HepG2 (cell line): Measurements from ENCODE around the gene DLG5. TPM values are rescaled to one million over a fixed set of nuclear protein-coding genes. Genes with fewer than 3 reads are reported as not detected.

Source experiments
- ATAC-seq: fragments of 200-7000 bp; cut with Tn5 transposase; 3 replicates; pipeline ENCODE4 v1.9.1; 2020; ENCODE audit warnings: mild to moderate bottlenecking, moderate library complexity
- BruUV-seq: library from RNA; stranded (reverse); fragments of 400-500 nt; replicated peaks from 2 replicates; lab custom pipeline; 2021; lab: Mats Ljungman, UMichigan
- CTCF ChIA-PET: fragments of 300-600 bp; formaldehyde crosslinking; extraction: SDS; loops from one replicate; lab custom pipeline; 2021; ENCODE audit warnings: low total read pairs, inconsistent platforms, low intra/inter-chr PET ratio; lab: Yijun Ruan, JAX
- POLR2A ChIA-PET: fragments of 350-600 bp; sonication (Branson Sonifier 250); formaldehyde crosslinking; loops from one replicate; lab custom pipeline; 2020; ENCODE audit warnings: antibody characterized with exemption, inconsistent platforms; lab: Yijun Ruan, JAX
- DNase-seq: peaks from one replicate; pipeline ENCODE4 v3.0.0-alpha.2; 2015; ENCODE audit warnings: low spot score
- FAIRE-seq: peaks from 3 replicates; lab custom pipeline; 2011; peaks lifted over from hg19 to GRCh38; lab: Jason Lieb, UNC
- H2AFZ ChIP-seq: one replicate; pipeline ENCODE4 v1.6.1; 2011; ENCODE audit warnings: low read length, inconsistent platforms
- H3K27ac ChIP-seq: fragments of 300-600 bp; 3 replicates; pipeline ENCODE4 v1.8.0; 2011; ENCODE audit warnings: mixed run types, mild to moderate bottlenecking, mixed read lengths, low read length, inconsistent platforms; ENCODE audit not compliant: insufficient read depth; ENCODE audit errors: extremely low read length
- H3K27me3 ChIP-seq, 2 experiments: fragments of 200-600 bp in 1 of 2; 2 replicates in 1 of 2; 3 replicates in 1 of 2; pipeline versions ENCODE4 v1.6.0 to v1.8.0; 2011; ENCODE audit warnings: low read length in 2 of 2, mild to moderate bottlenecking in 2 of 2, moderate library complexity in 2 of 2, inconsistent platforms in 1 of 2; ENCODE audit not compliant: insufficient read depth in 2 of 2, control insufficient read depth in 1 of 2
- H3K36me3 ChIP-seq, 2 experiments: fragments of 200-600 bp in 1 of 2; replicated peaks in 1 of 2; 2 replicates in 1 of 2; 3 replicates in 1 of 2; pipeline versions ENCODE4 v1.5.1 to v1.8.0; 2011; ENCODE audit warnings: low read length in 2 of 2, inconsistent platforms in 1 of 2; ENCODE audit not compliant: insufficient read depth in 2 of 2, control insufficient read depth in 1 of 2
- H3K4me1 ChIP-seq: 2 replicates; pipeline ENCODE4 v1.5.1; 2012; ENCODE audit warnings: low read length, inconsistent platforms; ENCODE audit not compliant: insufficient read depth
- H3K4me2 ChIP-seq: 2 replicates; pipeline ENCODE4 v1.6.0; 2011; ENCODE audit warnings: low read depth, low read length, inconsistent platforms
- H3K4me3 ChIP-seq, 3 experiments: fragments of 200-600 bp in 1 of 3; sonication (generic), shearing (Covaris generic) in 1 of 3; replicated peaks in 1 of 3; 2 replicates each; pipeline ENCODE4 v1.5.1; 2011 to 2016; ENCODE audit warnings: low read length in 3 of 3, inconsistent platforms in 2 of 3, low read depth in 2 of 3, mild to moderate bottlenecking in 2 of 3, control low read depth in 1 of 3, mixed read lengths in 1 of 3; ENCODE audit not compliant: insufficient read depth in 1 of 3
- H3K79me2 ChIP-seq: one replicate; pipeline ENCODE4 v1.6.1; 2011; ENCODE audit warnings: low read length, inconsistent platforms; ENCODE audit not compliant: insufficient read depth
- H3K9ac ChIP-seq: 2 replicates; pipeline ENCODE4 v1.6.0; 2011; ENCODE audit warnings: mild to moderate bottlenecking, low read depth, low read length, inconsistent platforms; ENCODE audit not compliant: insufficient read depth
- H3K9me3 ChIP-seq: 2 replicates; pipeline ENCODE4 v1.5.1; 2012; ENCODE audit warnings: mild to moderate bottlenecking, low read length
- H4K20me1 ChIP-seq: 2 replicates; pipeline ENCODE4 v1.6.0; 2011; ENCODE audit warnings: inconsistent platforms, mild to moderate bottlenecking, low read length, moderate library complexity; ENCODE audit not compliant: insufficient read depth
- CEBPB ChIP-seq: IDR thresholded peaks from 2 replicates; pipeline ENCODE4 v1.6.1; 2011; ENCODE audit warnings: low read depth, low read length, improper control_type of control experiment, borderline replicate concordance
- WGBS: methylation state at CpG from one replicate; pipeline ENCODE4 v1.1.6; 2017; ENCODE audit warnings: low lambda C conversion rate; 5-methylcytosine and 5-hydroxymethylcytosine counted together
- in situ Hi-C: cut with HindIII; loops from 2 replicates; pipeline ENCODE4 v1.10.0; 2017; ENCODE audit warnings: low pct_unique_long_range_greater_than_20kb; ENCODE audit not compliant: extremely low pct_ligation_motif_present
- intact Hi-C: fragments of 100-400 bp; cut with micrococcal nuclease; formaldehyde crosslinking; loops from one replicate; pipeline ENCODE4 v1.10.0; 2022; ENCODE audit not compliant: unreplicated experiment
- polyA plus RNA-seq, 8 experiments: library from polyadenylated mRNA; depleted of rRNA in 3 of 8; stranded (reverse) in 7 of 8; unstranded in 1 of 8; fragments of >200 nt; fragmentation: Illumina TruSeq in 4 of 8; extraction: Trizol in 4 of 8; gene quantifications; 2 replicates each; pipeline versions ENCODE4 v1.2.1 to v1.2.3, GENCODE V29; 2011 to 2016; ENCODE audit warnings: low read depth in 4 of 8, missing spikeins in 1 of 8, mixed read lengths in 1 of 8; ENCODE audit not compliant: insufficient read depth in 1 of 8
- total RNA-seq, 5 experiments: library from RNA; depleted of rRNA; stranded (reverse); fragments of >200 nt; fragmentation: Illumina TruSeq; extraction: Trizol; gene quantifications; 2 replicates each; pipeline ENCODE4 v1.2.3, GENCODE V29; 2016; ENCODE audit warnings: low read depth in 1 of 5
- TF ChIP-seq, protein P1 (sequence below): sonication (generic); formaldehyde crosslinking; IDR thresholded peaks from 2 replicates; pipeline ENCODE4 v1.4.0; 2020; ENCODE audit warnings: missing genetic modification reagents, borderline replicate concordance
- TF ChIP-seq, protein P2 (sequence below): IDR thresholded peaks from 2 replicates; pipeline ENCODE4 v1.6.1; 2016; ENCODE audit warnings: low read depth, missing genetic modification reagents, missing compliant biosample characterization

Gene DLG5
- total and polyA plus RNA-seq, 2 of the 13 experiments (the other 11 are each of a cell fraction or from before 2014, with no cell fraction given), result 15.5 to 18.2 TPM

DNA sequence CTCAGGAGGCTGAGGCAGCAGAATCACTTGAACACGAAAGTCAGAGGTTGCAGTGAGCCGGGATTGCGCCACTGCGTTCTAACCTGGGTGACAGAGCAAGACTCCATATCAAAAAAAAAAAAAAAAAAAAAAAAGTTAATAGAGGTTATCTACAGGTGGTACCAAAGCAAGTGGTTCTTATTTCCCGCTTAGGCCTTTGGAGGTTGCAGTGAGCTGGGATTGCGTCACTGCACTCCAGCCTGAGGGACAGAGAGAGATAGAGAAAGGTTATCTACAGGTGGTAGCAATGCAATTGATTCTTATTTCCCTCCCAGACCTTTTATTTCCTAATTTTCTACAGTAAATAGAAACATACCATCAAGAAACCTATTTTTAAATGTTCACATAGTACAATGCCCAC, 98.2 kb downstream of the DLG5 start:
- H3K4me3 ChIP-seq, result no peak overlapping the region
- CTCF ChIA-PET, result no interaction called here
- no TSS peak for BruUV-seq
- 85% methylated on average over 6 of the region's 6 CpGs for WGBS
- no peak overlapping the region for H3K9ac ChIP-seq
- intact Hi-C loops, result no loop called here
- no peaks in the 10 kb centered on the region for H3K27me3 ChIP-seq
- H3K4me2 ChIP-seq, result no peak overlapping the region
- no peak overlapping the region for H2AFZ ChIP-seq
- DNase-seq (no peak), FAIRE-seq (no peak), ATAC-seq (no peak)
- in situ Hi-C loops, result no loop called here
- H4K20me1 ChIP-seq, result no peaks in the 10 kb centered on the region
- no peak overlapping the region for H3K27ac ChIP-seq
- H3K4me1 ChIP-seq, result peaks cover 9% of the 10 kb centered on the region
- TF ChIP-seq CEBPB, result peak; percentile 73
- TF ChIP-seq, protein P1, sequence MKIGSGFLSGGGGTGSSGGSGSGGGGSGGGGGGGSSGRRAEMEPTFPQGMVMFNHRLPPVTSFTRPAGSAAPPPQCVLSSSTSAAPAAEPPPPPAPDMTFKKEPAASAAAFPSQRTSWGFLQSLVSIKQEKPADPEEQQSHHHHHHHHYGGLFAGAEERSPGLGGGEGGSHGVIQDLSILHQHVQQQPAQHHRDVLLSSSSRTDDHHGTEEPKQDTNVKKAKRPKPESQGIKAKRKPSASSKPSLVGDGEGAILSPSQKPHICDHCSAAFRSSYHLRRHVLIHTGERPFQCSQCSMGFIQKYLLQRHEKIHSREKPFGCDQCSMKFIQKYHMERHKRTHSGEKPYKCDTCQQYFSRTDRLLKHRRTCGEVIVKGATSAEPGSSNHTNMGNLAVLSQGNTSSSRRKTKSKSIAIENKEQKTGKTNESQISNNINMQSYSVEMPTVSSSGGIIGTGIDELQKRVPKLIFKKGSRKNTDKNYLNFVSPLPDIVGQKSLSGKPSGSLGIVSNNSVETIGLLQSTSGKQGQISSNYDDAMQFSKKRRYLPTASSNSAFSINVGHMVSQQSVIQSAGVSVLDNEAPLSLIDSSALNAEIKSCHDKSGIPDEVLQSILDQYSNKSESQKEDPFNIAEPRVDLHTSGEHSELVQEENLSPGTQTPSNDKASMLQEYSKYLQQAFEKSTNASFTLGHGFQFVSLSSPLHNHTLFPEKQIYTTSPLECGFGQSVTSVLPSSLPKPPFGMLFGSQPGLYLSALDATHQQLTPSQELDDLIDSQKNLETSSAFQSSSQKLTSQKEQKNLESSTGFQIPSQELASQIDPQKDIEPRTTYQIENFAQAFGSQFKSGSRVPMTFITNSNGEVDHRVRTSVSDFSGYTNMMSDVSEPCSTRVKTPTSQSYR, result no peak
- TF ChIP-seq, protein P2, sequence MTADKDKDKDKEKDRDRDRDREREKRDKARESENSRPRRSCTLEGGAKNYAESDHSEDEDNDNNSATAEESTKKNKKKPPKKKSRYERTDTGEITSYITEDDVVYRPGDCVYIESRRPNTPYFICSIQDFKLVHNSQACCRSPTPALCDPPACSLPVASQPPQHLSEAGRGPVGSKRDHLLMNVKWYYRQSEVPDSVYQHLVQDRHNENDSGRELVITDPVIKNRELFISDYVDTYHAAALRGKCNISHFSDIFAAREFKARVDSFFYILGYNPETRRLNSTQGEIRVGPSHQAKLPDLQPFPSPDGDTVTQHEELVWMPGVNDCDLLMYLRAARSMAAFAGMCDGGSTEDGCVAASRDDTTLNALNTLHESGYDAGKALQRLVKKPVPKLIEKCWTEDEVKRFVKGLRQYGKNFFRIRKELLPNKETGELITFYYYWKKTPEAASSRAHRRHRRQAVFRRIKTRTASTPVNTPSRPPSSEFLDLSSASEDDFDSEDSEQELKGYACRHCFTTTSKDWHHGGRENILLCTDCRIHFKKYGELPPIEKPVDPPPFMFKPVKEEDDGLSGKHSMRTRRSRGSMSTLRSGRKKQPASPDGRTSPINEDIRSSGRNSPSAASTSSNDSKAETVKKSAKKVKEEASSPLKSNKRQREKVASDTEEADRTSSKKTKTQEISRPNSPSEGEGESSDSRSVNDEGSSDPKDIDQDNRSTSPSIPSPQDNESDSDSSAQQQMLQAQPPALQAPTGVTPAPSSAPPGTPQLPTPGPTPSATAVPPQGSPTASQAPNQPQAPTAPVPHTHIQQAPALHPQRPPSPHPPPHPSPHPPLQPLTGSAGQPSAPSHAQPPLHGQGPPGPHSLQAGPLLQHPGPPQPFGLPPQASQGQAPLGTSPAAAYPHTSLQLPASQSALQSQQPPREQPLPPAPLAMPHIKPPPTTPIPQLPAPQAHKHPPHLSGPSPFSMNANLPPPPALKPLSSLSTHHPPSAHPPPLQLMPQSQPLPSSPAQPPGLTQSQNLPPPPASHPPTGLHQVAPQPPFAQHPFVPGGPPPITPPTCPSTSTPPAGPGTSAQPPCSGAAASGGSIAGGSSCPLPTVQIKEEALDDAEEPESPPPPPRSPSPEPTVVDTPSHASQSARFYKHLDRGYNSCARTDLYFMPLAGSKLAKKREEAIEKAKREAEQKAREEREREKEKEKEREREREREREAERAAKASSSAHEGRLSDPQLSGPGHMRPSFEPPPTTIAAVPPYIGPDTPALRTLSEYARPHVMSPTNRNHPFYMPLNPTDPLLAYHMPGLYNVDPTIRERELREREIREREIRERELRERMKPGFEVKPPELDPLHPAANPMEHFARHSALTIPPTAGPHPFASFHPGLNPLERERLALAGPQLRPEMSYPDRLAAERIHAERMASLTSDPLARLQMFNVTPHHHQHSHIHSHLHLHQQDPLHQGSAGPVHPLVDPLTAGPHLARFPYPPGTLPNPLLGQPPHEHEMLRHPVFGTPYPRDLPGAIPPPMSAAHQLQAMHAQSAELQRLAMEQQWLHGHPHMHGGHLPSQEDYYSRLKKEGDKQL, result no peak
- POLR2A ChIA-PET, result no interaction called here
- no peaks in the 10 kb centered on the region for H3K9me3 ChIP-seq
- H3K36me3 ChIP-seq, result peaks cover 28 to 64% of the 10 kb centered on the region in 2 experiments; a peak in 4 of 5 replicates
- no peaks in the 10 kb centered on the region for H3K79me2 ChIP-seq
